Heart left ventricle (tissue), 13 donors: ENCODE measurements around the gene MYDGF.

ENCODE experiments used
- CTCF ChIP-seq, 12 donors: fragments of 200-600 bp; sonication (generic) in 4 of 12; IDR thresholded peaks; one replicate each; pipeline versions ENCODE4 v1.5.0 to v1.8.0; 2018 to 2022; ENCODE audit warnings: antibody characterized with exemption in 12 of 12, mild to moderate bottlenecking in 5 of 12
- POLR2A ChIP-seq, 2 donors: fragments of 450-650 bp; IDR thresholded peaks; one replicate each; pipeline ENCODE4 v1.6.1; 2017; ENCODE audit warnings: antibody characterized with exemption in 2 of 2, mild to moderate bottlenecking in 2 of 2, moderate library complexity in 2 of 2
- donor health status: ischemic (EF 13 %, LVEDD 7.1; RV severe dilation, severe dysfunction).
- donor health status: DM: no; HTN: yes; CAD: no.
- donor health status: DM: no; HTN: no; CAD: no.
- donor health status: ischemic (EF 25% LVEDD 6.9; RV normal size, moderate dysfunction).
- donor health status: ischemic (EF 25% LVEDD 5.7; RV mildly dilated, moderate dysfunction).
- donor health status: ischemic (EF 35%, LVEDD 5.7; RV mildly dilated, moderate dysfunction).
- donor health status: nonischemic (EF 11% LVEDD 7.7; RV severe dilation, severe dysfunction).
- donor health status: DM: yes; HTN: yes; CAD: no.
- donor health status: PGD.
- donor health status: ischemic (EF 29% LVEDD 5.4; RV normal size, mild dysfunction).
- donor health status: nonischemic (EF 23%, LVEDD 6.1; RV moderate dilation, normal function).

- TF ChIP-seq CTCF (IDR thresholded peaks at IDR 0.05) (no peak), POLR2A (IDR thresholded peaks at IDR 0.05) (no peak)
These were observed 24.4 kb downstream of the MYDGF start for GRCh38 chr19:4645718-4646117.
